ENCODE results near the gene TMED1. TPM values are rescaled to one million over a fixed set of nuclear protein-coding genes. Genes with fewer than 3 reads are reported as not detected.

TMED1 gene
- total RNA-seq, 4 donors from 2014 or later: 41.2 to 71.3 (median 48.7) TPM

- Histone ChIP-seq H3K4me3 (replicated peaks in 1 of 3) (no peak overlapping the region), H3K4me1 (peaks cover 10 to 17% of the 10 kb centered on the region in 2 donors), H3K9me3 (no peaks in the 10 kb centered on the region), H3K27me3 (no peaks in the 10 kb centered on the region), H3K27ac (no peak overlapping the region), H3K36me3 (no peaks in the 10 kb centered on the region)
- no peak for DNase-seq
- TF ChIP-seq CTCF (IDR thresholded peaks at IDR 0.05) (no peak), POLR2A (IDR thresholded peaks at IDR 0.05) (no peak)
- WGBS, 2 donors: 86 to 92% methylated on average over 10 of the region's 10 CpGs
- intact Hi-C loops (cut with DNase I): no loop called here
Measured at GRCh38 chr19:10868872-10869547, 33.0 kb upstream of the TMED1 start.

GRCh38 chr19:10866495-10866894 lies 30.5 kb upstream of the TMED1 start:
- H3K4me1 ChIP-seq: peaks cover 3 to 20% of the 10 kb centered on the region in 2 donors
- no peaks in the 10 kb centered on the region for H3K9me3 ChIP-seq
- 92 to 93% methylated on average over 10 of the region's 10 CpGs for WGBS, 2 donors
- no peaks in the 10 kb centered on the region for H3K27me3 ChIP-seq
- no peaks in the 10 kb centered on the region for H3K36me3 ChIP-seq
- H3K4me3 ChIP-seq (replicated peaks in 1 of 3): no peak overlapping the region
- TF ChIP-seq CTCF (IDR thresholded peaks at IDR 0.05) (no peak), POLR2A (IDR thresholded peaks at IDR 0.05) (no peak)
- no peak for DNase-seq
- intact Hi-C loops (cut with DNase I): no loop called here
- no peak overlapping the region for H3K27ac ChIP-seq

- peak; percentile 64 to 96 (median 81) for TF ChIP-seq CTCF (IDR thresholded peaks at IDR 0.05)
- TF ChIP-seq POLR2A (IDR thresholded peaks at IDR 0.05): no peak
- H3K4me1 ChIP-seq: peaks cover 0 to 20% of the 10 kb centered on the region in 2 donors
- no peaks in the 10 kb centered on the region for H3K27me3 ChIP-seq
- no peaks in the 10 kb centered on the region for H3K36me3 ChIP-seq
- no peaks in the 10 kb centered on the region for H3K9me3 ChIP-seq
- intact Hi-C loops (cut with DNase I): loop anchor here (5.0 kb wide), 2 partner anchors 97 to 147 kb away; partner anchors contain the start of gene DNM2
- DNase-seq: peak; percentile 81 to 87
- peak overlapping the region in 1 of 3 donors; percentile 65 for H3K27ac ChIP-seq
- 18 to 22% methylated on average over 6 of the region's 6 CpGs for WGBS, 2 donors
- H3K4me3 ChIP-seq (replicated peaks in 1 of 3): no peak overlapping the region
Measured at GRCh38 chr19:10864538-10864899, 28.5 kb upstream of the TMED1 start.

GRCh38 chr19:10863107-10863717 lies 27.2 kb upstream of the TMED1 start:
- Histone ChIP-seq H3K27me3 (no peaks in the 10 kb centered on the region), H3K4me1 (peaks cover 0 to 20% of the 10 kb centered on the region in 2 donors), H3K4me3 (replicated peaks in 1 of 3) (no peak overlapping the region), H3K27ac (peak overlapping the region; percentile 42 to 72 (median 65)), H3K36me3 (no peaks in the 10 kb centered on the region), H3K9me3 (no peaks in the 10 kb centered on the region)
- peak; percentile 87 to 88 for DNase-seq
- WGBS, 2 donors: 43% methylated on average over 16 to 18 of the region's 18 CpGs
- TF ChIP-seq CTCF (IDR thresholded peaks at IDR 0.05) (no peak), POLR2A (IDR thresholded peaks at IDR 0.05) (no peak)
- intact Hi-C loops (cut with DNase I): loop anchor here (5.0 kb wide), 2 partner anchors 96 to 146 kb away; partner anchors contain the start of gene DNM2

- intact Hi-C loops (cut with DNase I): loop anchor here (5.0 kb wide), 2 partner anchors 95 to 145 kb away; partner anchors contain the start of gene DNM2
- TF ChIP-seq POLR2A (IDR thresholded peaks at IDR 0.05) (no peak), CTCF (IDR thresholded peaks at IDR 0.05) (no peak)
- Histone ChIP-seq H3K27ac (peak overlapping the region; percentile 42 to 72 (median 65)), H3K36me3 (no peaks in the 10 kb centered on the region), H3K4me3 (replicated peaks in 1 of 3) (no peak overlapping the region), H3K9me3 (no peaks in the 10 kb centered on the region), H3K4me1 (peaks cover 0 to 20% of the 10 kb centered on the region in 2 donors), H3K27me3 (no peaks in the 10 kb centered on the region)
- no peak for DNase-seq
- 74 to 78% methylated on average over 6 of the region's 6 CpGs for WGBS, 2 donors
Measured at GRCh38 chr19:10862561-10863106, 26.6 kb upstream of the TMED1 start.

Measured in thyroid gland (tissue), 4 donors.